ENCODE data around the gene DOCK2. TPM values are rescaled to one million over a fixed set of nuclear protein-coding genes. Genes with fewer than 3 reads are reported as not detected.

The DOCK2 gene
- total and polyA plus RNA-seq, 9 of the 15 experiments (the other 6 are each of a cell fraction or from before 2014, with no cell fraction given): 4.5 to 42.6 (median 20.5) TPM

GRCh38 chr5:169765176-169765996 is 128.3 kb downstream of the DOCK2 start (continued):
- TF ChIP-seq, protein P1, sequence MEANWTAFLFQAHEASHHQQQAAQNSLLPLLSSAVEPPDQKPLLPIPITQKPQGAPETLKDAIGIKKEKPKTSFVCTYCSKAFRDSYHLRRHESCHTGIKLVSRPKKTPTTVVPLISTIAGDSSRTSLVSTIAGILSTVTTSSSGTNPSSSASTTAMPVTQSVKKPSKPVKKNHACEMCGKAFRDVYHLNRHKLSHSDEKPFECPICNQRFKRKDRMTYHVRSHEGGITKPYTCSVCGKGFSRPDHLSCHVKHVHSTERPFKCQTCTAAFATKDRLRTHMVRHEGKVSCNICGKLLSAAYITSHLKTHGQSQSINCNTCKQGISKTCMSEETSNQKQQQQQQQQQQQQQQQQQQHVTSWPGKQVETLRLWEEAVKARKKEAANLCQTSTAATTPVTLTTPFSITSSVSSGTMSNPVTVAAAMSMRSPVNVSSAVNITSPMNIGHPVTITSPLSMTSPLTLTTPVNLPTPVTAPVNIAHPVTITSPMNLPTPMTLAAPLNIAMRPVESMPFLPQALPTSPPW (CRISPR knock-in tag; IDR thresholded peaks at IDR 0.05): peak; percentile 17; the same call in 1 of the 2 replicates
- TF ChIP-seq DEAF1 (CRISPR knock-in tag; IDR thresholded peaks at IDR 0.05): no peak
- no peak for TF ChIP-seq NR4A1 (CRISPR knock-in tag; IDR thresholded peaks at IDR 0.05)
- no peak for TF ChIP-seq NR4A1 (tag; IDR thresholded peaks at IDR 0.05)
- TF ChIP-seq, protein P2, sequence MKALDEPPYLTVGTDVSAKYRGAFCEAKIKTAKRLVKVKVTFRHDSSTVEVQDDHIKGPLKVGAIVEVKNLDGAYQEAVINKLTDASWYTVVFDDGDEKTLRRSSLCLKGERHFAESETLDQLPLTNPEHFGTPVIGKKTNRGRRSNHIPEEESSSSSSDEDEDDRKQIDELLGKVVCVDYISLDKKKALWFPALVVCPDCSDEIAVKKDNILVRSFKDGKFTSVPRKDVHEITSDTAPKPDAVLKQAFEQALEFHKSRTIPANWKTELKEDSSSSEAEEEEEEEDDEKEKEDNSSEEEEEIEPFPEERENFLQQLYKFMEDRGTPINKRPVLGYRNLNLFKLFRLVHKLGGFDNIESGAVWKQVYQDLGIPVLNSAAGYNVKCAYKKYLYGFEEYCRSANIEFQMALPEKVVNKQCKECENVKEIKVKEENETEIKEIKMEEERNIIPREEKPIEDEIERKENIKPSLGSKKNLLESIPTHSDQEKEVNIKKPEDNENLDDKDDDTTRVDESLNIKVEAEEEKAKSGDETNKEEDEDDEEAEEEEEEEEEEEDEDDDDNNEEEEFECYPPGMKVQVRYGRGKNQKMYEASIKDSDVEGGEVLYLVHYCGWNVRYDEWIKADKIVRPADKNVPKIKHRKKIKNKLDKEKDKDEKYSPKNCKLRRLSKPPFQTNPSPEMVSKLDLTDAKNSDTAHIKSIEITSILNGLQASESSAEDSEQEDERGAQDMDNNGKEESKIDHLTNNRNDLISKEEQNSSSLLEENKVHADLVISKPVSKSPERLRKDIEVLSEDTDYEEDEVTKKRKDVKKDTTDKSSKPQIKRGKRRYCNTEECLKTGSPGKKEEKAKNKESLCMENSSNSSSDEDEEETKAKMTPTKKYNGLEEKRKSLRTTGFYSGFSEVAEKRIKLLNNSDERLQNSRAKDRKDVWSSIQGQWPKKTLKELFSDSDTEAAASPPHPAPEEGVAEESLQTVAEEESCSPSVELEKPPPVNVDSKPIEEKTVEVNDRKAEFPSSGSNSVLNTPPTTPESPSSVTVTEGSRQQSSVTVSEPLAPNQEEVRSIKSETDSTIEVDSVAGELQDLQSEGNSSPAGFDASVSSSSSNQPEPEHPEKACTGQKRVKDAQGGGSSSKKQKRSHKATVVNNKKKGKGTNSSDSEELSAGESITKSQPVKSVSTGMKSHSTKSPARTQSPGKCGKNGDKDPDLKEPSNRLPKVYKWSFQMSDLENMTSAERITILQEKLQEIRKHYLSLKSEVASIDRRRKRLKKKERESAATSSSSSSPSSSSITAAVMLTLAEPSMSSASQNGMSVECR (CRISPR knock-in tag; IDR thresholded peaks at IDR 0.05): no peak
- TF ChIP-seq POLR2AphosphoS2 (IDR thresholded peaks at IDR 0.05; ENCODE audit: low read length): no peak
- no peak for TF ChIP-seq MCM2 (IDR thresholded peaks at IDR 0.05; ENCODE audit: low read depth)
- no peak for TF ChIP-seq GATA2 (CRISPR knock-in tag; IDR thresholded peaks at IDR 0.05)
- TF ChIP-seq, protein P3, sequence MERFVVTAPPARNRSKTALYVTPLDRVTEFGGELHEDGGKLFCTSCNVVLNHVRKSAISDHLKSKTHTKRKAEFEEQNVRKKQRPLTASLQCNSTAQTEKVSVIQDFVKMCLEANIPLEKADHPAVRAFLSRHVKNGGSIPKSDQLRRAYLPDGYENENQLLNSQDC (CRISPR knock-in tag; IDR thresholded peaks at IDR 0.05): no peak
- TF ChIP-seq, protein P4, sequence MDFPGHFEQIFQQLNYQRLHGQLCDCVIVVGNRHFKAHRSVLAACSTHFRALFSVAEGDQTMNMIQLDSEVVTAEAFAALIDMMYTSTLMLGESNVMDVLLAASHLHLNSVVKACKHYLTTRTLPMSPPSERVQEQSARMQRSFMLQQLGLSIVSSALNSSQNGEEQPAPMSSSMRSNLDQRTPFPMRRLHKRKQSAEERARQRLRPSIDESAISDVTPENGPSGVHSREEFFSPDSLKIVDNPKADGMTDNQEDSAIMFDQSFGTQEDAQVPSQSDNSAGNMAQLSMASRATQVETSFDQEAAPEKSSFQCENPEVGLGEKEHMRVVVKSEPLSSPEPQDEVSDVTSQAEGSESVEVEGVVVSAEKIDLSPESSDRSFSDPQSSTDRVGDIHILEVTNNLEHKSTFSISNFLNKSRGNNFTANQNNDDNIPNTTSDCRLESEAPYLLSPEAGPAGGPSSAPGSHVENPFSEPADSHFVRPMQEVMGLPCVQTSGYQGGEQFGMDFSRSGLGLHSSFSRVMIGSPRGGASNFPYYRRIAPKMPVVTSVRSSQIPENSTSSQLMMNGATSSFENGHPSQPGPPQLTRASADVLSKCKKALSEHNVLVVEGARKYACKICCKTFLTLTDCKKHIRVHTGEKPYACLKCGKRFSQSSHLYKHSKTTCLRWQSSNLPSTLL (IDR thresholded peaks at IDR 0.05): no peak
- no peak for TF ChIP-seq ZNF639 (CRISPR knock-in tag; conservative IDR thresholded peaks at IDR 0.05 in 1 of 2, IDR thresholded peaks at IDR 0.05 in 1 of 2)

Data from K562 (cell line).